ENCODE data around the gene SPATA18. TPM values are rescaled to one million over a fixed set of nuclear protein-coding genes. Genes with fewer than 3 reads are reported as not detected.

SPATA18 gene
- polyA plus RNA-seq, 3 donors = 0.04 to 0.41 TPM; not detected in 1

DNA sequence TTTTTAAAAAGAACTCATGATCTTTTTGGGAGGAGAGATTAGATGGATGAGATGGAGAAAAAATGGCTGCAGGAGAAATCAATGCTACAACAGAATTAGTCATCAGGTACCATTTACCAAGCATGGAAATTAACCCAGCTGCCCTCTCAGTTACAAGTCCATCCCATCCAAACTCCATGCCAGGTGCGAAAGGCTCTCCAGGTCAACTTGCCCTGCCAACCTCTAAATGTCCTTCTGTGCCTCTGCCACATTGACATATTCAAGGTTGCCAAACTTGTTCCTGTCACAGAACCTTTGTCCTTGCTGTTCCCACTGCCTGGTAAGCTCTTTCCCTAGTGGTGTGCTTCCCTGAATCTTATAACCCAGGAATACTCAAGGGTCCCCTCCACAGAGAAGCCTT, 7.2 kb downstream of the SPATA18 start:
- Mint-ChIP-seq H3K9me3 (peaks cover 0 to 2% (median 0%) of the 10 kb centered on the region in 7 donors), H3K4me1 (peaks cover 37% of the 10 kb centered on the region), H3K27ac (peak overlapping the region in 1 of 7 donors; percentile 31), H3K36me3 (no peaks in the 10 kb centered on the region), H3K4me3 (no peak overlapping the region), H3K27me3 (ENCODE audit: low read depth in 3 of 3) (peaks cover 5 to 17% (median 14%) of the 10 kb centered on the region in 3 donors)
- 100% methylated on average over 1 of the region's 1 CpG for WGBS (ENCODE audit: insufficient coverage)
- no peak overlapping the region for H2AFZ ChIP-seq (ENCODE audit: insufficient read depth, low read depth, low read length, poor library complexity, severe bottlenecking)
- H3K4me1 ChIP-seq (ENCODE audit: control insufficient read depth in 1 of 2, insufficient read depth in 2 of 2, low read length in 2 of 2) = peaks cover 31 to 42% of the 10 kb centered on the region in 2 donors
- no peak overlapping the region for H3K4me3 ChIP-seq (replicated peaks in 1 of 3; ENCODE audit: low read depth in 2 of 3, low read length in 3 of 3)
- intact Hi-C loops (cut with micrococcal nuclease) = no loop called here
- H3K9me3 ChIP-seq (replicated peaks in 1 of 2; ENCODE audit: control insufficient read depth in 1 of 2, insufficient read depth in 1 of 2, low read length in 2 of 2) = no peaks in the 10 kb centered on the region
- H3K36me3 ChIP-seq (replicated peaks in 1 of 2; ENCODE audit: control insufficient read depth in 1 of 2, insufficient read depth in 2 of 2, low read length in 2 of 2) = no peaks in the 10 kb centered on the region
- no peak overlapping the region for H3K27ac ChIP-seq (ENCODE audit: low read depth in 1 of 2, low read length in 2 of 2)
- peaks cover 5 to 7% of the 10 kb centered on the region in 2 donors for H3K27me3 ChIP-seq (ENCODE audit: control insufficient read depth in 2 of 2, insufficient read depth in 2 of 2, low read length in 2 of 2)
- H3K4me2 ChIP-seq (replicated peaks; ENCODE audit: extremely low read depth, low read length, poor library complexity, severe bottlenecking) = no peak overlapping the region
- no peaks in the 10 kb centered on the region for H3K79me2 ChIP-seq (ENCODE audit: insufficient read depth, low read length)
- DNase-seq = no peak
- H4K20me1 ChIP-seq (ENCODE audit: insufficient read depth, low read length) = no peaks in the 10 kb centered on the region
- TF ChIP-seq, protein P1, sequence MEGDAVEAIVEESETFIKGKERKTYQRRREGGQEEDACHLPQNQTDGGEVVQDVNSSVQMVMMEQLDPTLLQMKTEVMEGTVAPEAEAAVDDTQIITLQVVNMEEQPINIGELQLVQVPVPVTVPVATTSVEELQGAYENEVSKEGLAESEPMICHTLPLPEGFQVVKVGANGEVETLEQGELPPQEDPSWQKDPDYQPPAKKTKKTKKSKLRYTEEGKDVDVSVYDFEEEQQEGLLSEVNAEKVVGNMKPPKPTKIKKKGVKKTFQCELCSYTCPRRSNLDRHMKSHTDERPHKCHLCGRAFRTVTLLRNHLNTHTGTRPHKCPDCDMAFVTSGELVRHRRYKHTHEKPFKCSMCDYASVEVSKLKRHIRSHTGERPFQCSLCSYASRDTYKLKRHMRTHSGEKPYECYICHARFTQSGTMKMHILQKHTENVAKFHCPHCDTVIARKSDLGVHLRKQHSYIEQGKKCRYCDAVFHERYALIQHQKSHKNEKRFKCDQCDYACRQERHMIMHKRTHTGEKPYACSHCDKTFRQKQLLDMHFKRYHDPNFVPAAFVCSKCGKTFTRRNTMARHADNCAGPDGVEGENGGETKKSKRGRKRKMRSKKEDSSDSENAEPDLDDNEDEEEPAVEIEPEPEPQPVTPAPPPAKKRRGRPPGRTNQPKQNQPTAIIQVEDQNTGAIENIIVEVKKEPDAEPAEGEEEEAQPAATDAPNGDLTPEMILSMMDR (IDR thresholded peaks at IDR 0.05) = no peak
- H3K9ac ChIP-seq (ENCODE audit: insufficient read depth, low read length, poor library complexity, severe bottlenecking) = no peak overlapping the region

DNA sequence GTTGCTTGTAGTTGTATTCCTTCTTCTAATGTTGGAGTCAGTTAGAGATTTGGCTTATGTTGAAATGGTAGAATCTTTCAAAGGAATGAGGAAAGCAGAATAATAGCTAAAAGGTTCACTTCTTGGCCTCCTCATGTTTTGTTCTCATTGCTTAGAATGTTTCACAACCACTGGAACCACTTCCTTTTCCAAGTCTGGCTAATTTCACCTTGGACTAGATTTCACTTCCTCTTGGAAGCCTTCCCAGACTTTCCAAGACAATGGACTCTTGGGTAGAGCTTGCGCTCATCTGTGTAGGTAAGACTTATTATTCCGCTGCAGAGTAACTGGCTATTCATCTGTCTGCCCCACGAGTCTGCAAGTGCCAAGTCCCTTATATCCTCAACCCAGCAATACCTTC, 8.3 kb downstream of the SPATA18 start:
- peaks cover 0 to 10% (median 9%) of the 10 kb centered on the region in 3 donors for H3K27me3 Mint-ChIP-seq (ENCODE audit: low read depth in 3 of 3)
- H3K27me3 ChIP-seq (ENCODE audit: control insufficient read depth in 2 of 2, insufficient read depth in 2 of 2, low read length in 2 of 2) = no peaks in the 10 kb centered on the region
- no peak overlapping the region for H3K4me3 ChIP-seq (replicated peaks in 1 of 3; ENCODE audit: low read depth in 2 of 3, low read length in 3 of 3)
- WGBS (ENCODE audit: insufficient coverage) = no CpG with 5 or more reads among the region's 3 CpGs
- H3K36me3 ChIP-seq (replicated peaks in 1 of 2; ENCODE audit: control insufficient read depth in 1 of 2, insufficient read depth in 2 of 2, low read length in 2 of 2) = no peaks in the 10 kb centered on the region
- TF ChIP-seq, protein P1 (IDR thresholded peaks at IDR 0.05) = no peak
- peaks cover 31 to 42% of the 10 kb centered on the region in 2 donors for H3K4me1 ChIP-seq (ENCODE audit: control insufficient read depth in 1 of 2, insufficient read depth in 2 of 2, low read length in 2 of 2)
- no peaks in the 10 kb centered on the region for H3K36me3 Mint-ChIP-seq
- H3K27ac Mint-ChIP-seq = peak overlapping the region in 1 of 7 donors; percentile 11
- peak in 2 of 3 donors; percentile 25 to 34 for DNase-seq
- peak overlapping the region; percentile 38 for H3K4me2 ChIP-seq (replicated peaks; ENCODE audit: extremely low read depth, low read length, poor library complexity, severe bottlenecking)
- no peaks in the 10 kb centered on the region for H3K79me2 ChIP-seq (ENCODE audit: insufficient read depth, low read length)
- H4K20me1 ChIP-seq (ENCODE audit: insufficient read depth, low read length) = no peaks in the 10 kb centered on the region
- H3K9ac ChIP-seq (ENCODE audit: insufficient read depth, low read length, poor library complexity, severe bottlenecking) = no peak overlapping the region
- no peak overlapping the region for H2AFZ ChIP-seq (ENCODE audit: insufficient read depth, low read depth, low read length, poor library complexity, severe bottlenecking)
- H3K9me3 ChIP-seq (replicated peaks in 1 of 2; ENCODE audit: control insufficient read depth in 1 of 2, insufficient read depth in 1 of 2, low read length in 2 of 2) = no peaks in the 10 kb centered on the region
- intact Hi-C loops (cut with micrococcal nuclease) = no loop called here
- H3K27ac ChIP-seq (ENCODE audit: low read depth in 1 of 2, low read length in 2 of 2) = no peak overlapping the region
- peaks cover 35% of the 10 kb centered on the region for H3K4me1 Mint-ChIP-seq
- H3K4me3 Mint-ChIP-seq = peak overlapping the region in 1 of 2 donors; percentile 12
- peaks cover 0 to 2% (median 0%) of the 10 kb centered on the region in 7 donors for H3K9me3 Mint-ChIP-seq
